Left lung (tissue), 10 donors: ENCODE measurements around the gene VWDE. TPM values are rescaled to one million over a fixed set of nuclear protein-coding genes. Genes with fewer than 3 reads are reported as not detected.

Experiments
- ATAC-seq: fragments of 200-7000 bp; cut with Tn5 transposase; one replicate; pipeline ENCODE4 v1.9.1; 2020; ENCODE audit warnings: moderate library complexity
- DNase-seq, 4 donors: peaks; one replicate each; pipeline ENCODE4 v3.0.0-alpha.2; 2013 to 2020
- H3K27ac ChIP-seq, 2 donors: fragments of 200-600 bp; sonication (generic) in 1 of 2; one replicate each; pipeline versions ENCODE4 v1.5.0 to v1.8.0; 2020 to 2021
- H3K27me3 ChIP-seq, 2 donors: fragments of 200-600 bp; sonication (generic) in 1 of 2; one replicate each; pipeline versions ENCODE4 v1.5.0 to v1.8.0; 2020 to 2021
- H3K36me3 ChIP-seq, 2 donors: fragments of 200-600 bp; sonication (generic) in 1 of 2; one replicate each; pipeline versions ENCODE4 v1.5.0 to v1.8.0; 2020 to 2021
- H3K4me1 ChIP-seq, 2 donors: fragments of 200-600 bp; one replicate each; pipeline ENCODE4 v1.8.0; 2021
- H3K4me3 ChIP-seq, 2 donors: fragments of 200-600 bp; sonication (generic) in 1 of 2; one replicate each; pipeline versions ENCODE4 v1.5.0 to v1.8.0; 2020 to 2021; ENCODE audit warnings: mild to moderate bottlenecking in 1 of 2
- H3K9me3 ChIP-seq, 2 donors: fragments of 200-600 bp; sonication (generic) in 1 of 2; one replicate each; pipeline versions ENCODE4 v1.5.0 to v1.8.0; 2020 to 2021
- CTCF ChIP-seq, 2 donors: fragments of 200-600 bp; sonication (generic) in 1 of 2; IDR thresholded peaks; one replicate each; pipeline versions ENCODE4 v1.5.0 to v1.8.0; 2021; ENCODE audit warnings: antibody characterized with exemption in 2 of 2
- intact Hi-C, 2 donors: fragments of 100-400 bp; cut with DNase I; formaldehyde crosslinking; loops; one replicate each; pipeline versions ENCODE4 v1.11.2 to v1.14.2; 2022
- polyA plus RNA-seq, 6 donors: library from polyadenylated mRNA; unstranded; fragments of 120-200 nt; gene quantifications; one replicate each; pipeline ENCODE4 v1.2.1, GENCODE V29; 2013; ENCODE audit not compliant: insufficient read length in 6 of 6
- total RNA-seq, 2 donors: library from RNA; stranded (reverse); fragmentation: NEBNext Ultra II Directional; extraction: Animal tissue kit (Norgen Biotek cat#: 25700); gene quantifications; one replicate each; pipeline ENCODE4 v1.2.1, GENCODE V29; 2021
- donor health status: DM: no; HTN: yes; CAD: no.
- donor health status: DM: no; HTN: no; CAD: no.

Gene VWDE
- total and polyA plus RNA-seq, 8 donors, result 1.5 to 6.1 (median 3.6) TPM

GRCh38 chr7:12377406-12377805, 26.3 kb downstream of the VWDE start:
- no peak for ATAC-seq
- Histone ChIP-seq H3K27ac (no peak overlapping the region), H3K36me3 (no peaks in the 10 kb centered on the region), H3K4me1 (no peaks in the 10 kb centered on the region), H3K27me3 (no peaks in the 10 kb centered on the region), H3K4me3 (no peak overlapping the region), H3K9me3 (no peaks in the 10 kb centered on the region)
- intact Hi-C loops, result no loop called here
- DNase-seq, result no peak
- no peak for TF ChIP-seq CTCF (IDR thresholded peaks at IDR 0.05)

DNA sequence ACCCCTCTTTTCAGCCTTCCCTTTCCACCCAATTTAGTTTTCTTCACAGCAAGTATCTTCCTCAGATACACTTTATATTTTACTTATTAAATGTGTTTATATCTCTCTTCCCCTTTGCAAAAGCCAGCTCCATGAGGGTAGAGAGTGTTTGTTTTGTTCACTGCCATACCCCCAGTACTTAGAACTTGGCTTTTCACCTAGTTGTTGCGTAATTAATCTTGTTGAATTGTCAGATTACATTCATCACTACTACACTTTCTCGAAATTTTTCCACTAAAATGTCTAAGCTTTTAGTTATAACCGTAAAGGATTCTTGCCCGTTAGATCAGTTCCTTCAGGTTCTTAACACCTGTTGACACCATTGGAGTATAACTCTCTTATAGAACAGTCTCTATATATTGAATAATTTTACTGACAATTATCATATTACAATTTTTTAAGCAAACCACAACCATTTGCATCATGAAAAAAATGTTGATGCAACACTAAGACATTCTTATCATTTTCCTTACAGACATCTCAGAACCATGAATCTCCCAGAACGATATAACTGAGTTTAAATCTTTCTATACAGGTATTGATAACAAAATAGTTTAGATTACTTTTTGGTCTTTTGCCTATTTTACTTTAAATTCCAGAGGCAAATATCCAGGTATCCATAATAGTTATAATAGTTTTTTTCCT, 29.9 kb downstream of the VWDE start:
- Histone ChIP-seq H3K27me3 (no peaks in the 10 kb centered on the region), H3K9me3 (no peaks in the 10 kb centered on the region), H3K4me3 (no peak overlapping the region), H3K36me3 (no peaks in the 10 kb centered on the region), H3K27ac (no peak overlapping the region), H3K4me1 (no peaks in the 10 kb centered on the region)
- no peak for TF ChIP-seq CTCF (IDR thresholded peaks at IDR 0.05)
- ATAC-seq (no peak), DNase-seq (no peak)
- intact Hi-C loops, result no loop called here

- TF ChIP-seq CTCF (IDR thresholded peaks at IDR 0.05), result no peak
- H3K9me3 ChIP-seq, result no peaks in the 10 kb centered on the region
- no peaks in the 10 kb centered on the region for H3K36me3 ChIP-seq
- no peaks in the 10 kb centered on the region for H3K27me3 ChIP-seq
- no peak overlapping the region for H3K4me3 ChIP-seq
- ATAC-seq, result no peak
- H3K27ac ChIP-seq, result no peak overlapping the region
- intact Hi-C loops, result no loop called here
- no peaks in the 10 kb centered on the region for H3K4me1 ChIP-seq
- no peak for DNase-seq
Measured at GRCh38 chr7:12370249-12370648, 33.4 kb downstream of the VWDE start.

GRCh38 chr7:12369756-12370155, 33.9 kb downstream of the VWDE start:
- no peak for TF ChIP-seq CTCF (IDR thresholded peaks at IDR 0.05)
- H3K36me3 ChIP-seq, result no peaks in the 10 kb centered on the region
- no peaks in the 10 kb centered on the region for H3K9me3 ChIP-seq
- H3K27ac ChIP-seq, result no peak overlapping the region
- intact Hi-C loops, result no loop called here
- no peaks in the 10 kb centered on the region for H3K4me1 ChIP-seq
- DNase-seq (no peak), ATAC-seq (no peak)
- H3K27me3 ChIP-seq, result no peaks in the 10 kb centered on the region
- H3K4me3 ChIP-seq, result no peak overlapping the region

- TF ChIP-seq CTCF (IDR thresholded peaks at IDR 0.05), result no peak
- H3K4me1 ChIP-seq, result no peaks in the 10 kb centered on the region
- no peaks in the 10 kb centered on the region for H3K9me3 ChIP-seq
- no peak overlapping the region for H3K27ac ChIP-seq
- H3K4me3 ChIP-seq, result no peak overlapping the region
- no peak for ATAC-seq
- intact Hi-C loops, result no loop called here
- no peaks in the 10 kb centered on the region for H3K27me3 ChIP-seq
- H3K36me3 ChIP-seq, result no peaks in the 10 kb centered on the region
- no peak for DNase-seq
Measured at GRCh38 chr7:12369072-12369471, 34.6 kb downstream of the VWDE start.
